Stimulated activated CD4-positive, alpha-beta T cell treated with anti-CD3 and anti-CD28 coated beads, Interleukin-1b, Interleukin-23, amount 100 ng/mL, for 1 hour (primary cell): ENCODE data around the gene KATNAL2.

Source experiments
- DNase-seq, 2 donors: peaks; one replicate each; pipeline ENCODE4 v3.0.0-alpha.2; 2020; ENCODE audit warnings: low read depth in 2 of 2

Gene KATNAL2

DNA sequence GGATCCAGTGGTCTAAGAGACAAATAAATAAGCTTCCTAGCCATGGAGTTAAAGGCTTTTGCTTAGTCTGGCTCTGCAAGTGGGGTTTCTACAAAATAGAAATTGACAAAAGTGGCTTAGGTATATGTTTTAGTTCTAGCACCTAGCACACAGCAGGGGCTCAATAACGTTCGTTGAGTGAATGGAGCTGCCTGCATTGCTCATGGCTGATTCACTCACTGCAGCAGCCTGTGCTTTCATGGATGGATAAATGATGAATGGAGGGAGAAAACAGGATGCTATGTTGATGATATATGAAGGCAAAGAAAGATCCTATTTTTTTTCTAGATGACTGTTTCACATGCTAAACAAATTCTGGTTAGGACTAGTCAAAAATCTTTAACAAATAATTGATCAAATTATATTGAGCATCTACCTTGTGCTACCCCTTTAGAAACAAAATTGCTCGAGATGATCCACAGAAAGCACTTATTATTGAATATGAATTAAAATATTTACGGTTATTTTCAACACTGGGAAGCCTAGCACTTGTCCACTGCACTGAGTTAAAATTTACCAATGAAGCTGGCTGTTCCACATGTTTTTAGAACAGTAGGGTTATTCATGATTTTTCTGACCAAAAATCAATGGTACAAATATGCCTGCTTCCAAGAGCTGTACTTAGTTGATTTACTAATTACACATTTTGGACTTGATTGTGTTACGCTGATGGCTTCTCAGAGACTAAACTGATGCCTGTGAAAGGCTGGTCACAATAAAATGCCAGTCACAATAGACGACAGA is 193.3 kb downstream of the KATNAL2 start:
- no peak for DNase-seq

DNA sequence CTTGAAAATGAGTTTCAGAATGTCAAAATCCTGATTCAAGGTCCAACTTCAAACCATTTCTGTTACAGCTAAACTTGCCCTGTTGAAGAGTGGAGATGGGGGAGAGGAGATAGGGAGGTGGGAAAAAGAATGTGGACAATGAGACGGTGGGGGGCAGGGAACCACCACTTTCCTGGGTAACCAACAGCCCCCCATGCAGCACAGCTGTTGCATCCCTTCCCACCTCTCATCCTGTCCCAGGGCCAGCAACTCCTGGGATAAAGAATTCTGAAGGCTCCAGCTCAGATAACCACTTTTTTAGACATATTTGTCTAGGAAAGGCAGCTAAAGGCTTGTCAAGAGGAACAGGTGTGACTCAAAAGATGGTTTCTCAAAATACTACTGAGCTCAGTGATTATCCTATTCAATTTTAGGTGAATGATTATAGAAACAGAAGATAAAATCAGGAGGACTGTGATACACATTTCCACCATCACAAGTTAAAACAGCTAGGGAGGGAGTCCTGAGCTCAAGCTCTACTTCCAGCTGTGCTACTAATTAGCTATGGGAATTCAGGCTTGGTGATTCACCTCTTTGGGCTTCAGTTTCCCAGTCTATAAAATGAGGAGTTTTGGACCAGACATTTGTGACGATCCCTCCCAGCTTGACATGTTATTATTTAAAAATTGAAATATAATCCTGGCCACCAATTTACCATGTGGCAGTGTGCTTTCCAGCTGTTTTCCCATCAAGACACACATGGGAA is 196.6 kb downstream of the KATNAL2 start:
- DNase-seq, result no peak

DNA sequence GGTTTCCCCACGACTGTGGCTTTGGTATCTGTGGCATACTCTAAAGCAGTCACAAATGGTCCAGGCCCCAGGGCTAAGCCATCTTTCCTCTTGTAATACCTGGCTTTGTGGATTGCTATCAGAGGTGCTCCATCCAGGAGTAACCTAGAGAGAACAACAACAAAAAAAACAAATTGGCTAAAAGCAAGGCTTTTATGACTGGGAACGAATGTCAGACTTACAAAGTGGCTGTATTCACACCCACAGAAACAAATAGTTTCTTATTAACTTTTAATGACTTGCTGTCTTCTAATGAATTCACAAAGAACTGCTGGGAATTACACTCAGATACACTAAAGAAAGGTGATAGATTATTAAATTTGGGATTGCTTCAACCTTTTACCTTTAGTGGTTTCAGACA is 197.8 kb downstream of the KATNAL2 start:
- no peak for DNase-seq

DNA sequence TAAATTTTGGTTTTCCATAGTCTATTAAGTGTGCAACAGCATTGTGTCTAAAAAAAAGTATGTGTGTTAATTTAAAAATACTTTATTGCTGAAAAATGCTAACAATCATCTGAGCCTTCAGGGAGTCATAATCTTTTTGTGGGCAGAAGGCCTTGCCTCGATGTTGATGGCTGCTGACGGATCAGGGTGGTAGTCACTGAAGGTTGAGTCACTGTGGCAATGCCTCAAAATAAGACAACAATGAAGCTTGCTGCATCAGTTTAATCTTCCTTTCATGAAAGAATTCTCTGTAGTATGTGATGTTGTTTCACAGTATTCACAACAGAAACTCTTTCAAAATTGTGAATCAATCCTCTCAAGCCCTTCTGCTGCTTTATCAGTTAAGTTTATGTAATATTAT is 201.6 kb downstream of the KATNAL2 start:
- DNase-seq, result no peak

DNA sequence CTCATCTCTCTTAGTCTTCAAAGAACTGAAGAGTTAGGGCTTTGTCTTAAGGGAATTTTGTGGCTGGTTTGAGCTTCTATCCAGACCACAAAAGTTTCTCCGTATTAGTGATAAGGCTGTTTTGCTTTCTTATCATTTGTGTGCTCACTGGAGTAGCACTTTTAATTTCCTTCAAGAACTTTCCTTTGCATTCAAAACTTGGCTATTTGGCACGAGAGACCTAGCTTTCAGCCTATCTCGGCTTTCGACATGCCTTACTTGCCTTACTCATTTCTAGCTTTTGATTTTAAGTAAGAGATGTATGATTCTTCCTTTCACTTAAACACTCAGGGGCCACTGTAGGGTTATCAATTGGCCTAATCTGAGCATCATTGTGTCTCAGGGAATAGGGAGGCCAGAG is 203.0 kb downstream of the KATNAL2 start:
- no peak for DNase-seq

DNA sequence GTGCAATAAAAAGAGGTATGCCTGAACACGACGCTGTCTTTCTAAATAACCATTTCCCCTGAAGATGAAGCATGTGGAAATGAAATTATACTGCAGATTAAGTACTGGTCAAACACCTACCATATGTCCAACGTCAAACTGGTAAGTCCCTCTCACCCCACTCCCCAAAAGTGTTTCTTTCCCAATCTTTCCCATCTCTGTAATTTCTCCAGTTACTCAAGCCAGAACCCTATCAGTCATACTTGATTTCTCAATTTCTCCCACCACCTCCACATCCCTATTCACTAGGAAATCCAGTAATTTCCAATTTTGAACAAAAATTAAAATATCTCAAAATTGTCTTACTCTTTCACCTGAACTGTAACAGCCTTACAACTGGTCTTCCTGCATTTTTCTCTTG is 203.7 kb downstream of the KATNAL2 start:
- no peak for DNase-seq

DNA sequence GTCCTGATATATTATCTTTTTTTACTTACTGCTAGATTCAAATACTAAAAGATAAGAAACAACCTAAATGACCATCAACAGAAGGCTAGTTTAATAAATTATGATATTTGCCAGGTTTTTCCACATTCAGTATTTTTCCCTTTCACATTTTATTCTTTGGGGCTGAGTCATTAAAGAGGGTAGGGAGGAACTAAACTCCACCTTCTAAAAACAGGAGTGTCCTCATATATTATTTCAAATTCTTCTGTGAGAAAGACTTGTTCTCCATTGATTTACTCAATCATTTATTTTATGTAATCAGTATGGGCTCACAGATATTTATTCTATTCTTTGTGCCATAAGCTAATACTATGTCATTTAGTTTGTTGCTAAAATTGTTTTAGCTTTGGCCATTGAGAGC is 223.9 kb downstream of the KATNAL2 start:
- no peak for DNase-seq

DNA sequence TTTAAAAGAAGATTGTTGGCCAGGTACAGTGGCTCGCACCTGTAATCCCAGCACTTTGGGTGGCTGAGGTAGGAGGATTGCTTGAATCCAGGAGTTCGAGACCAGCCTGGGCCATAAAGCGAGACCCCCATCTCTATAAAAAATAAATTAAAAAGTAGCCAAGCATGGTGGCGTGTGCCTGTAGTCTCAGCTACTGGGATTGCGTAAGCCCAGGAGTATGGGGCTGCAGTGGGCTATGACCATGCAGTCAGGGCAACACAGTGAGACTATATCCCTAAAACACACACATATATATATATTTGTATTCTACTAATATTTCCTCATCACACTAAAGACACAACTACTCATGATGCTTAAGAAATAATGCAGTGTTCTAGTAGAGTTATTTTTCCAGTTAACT is 225.8 kb downstream of the KATNAL2 start:
- no peak for DNase-seq

DNA sequence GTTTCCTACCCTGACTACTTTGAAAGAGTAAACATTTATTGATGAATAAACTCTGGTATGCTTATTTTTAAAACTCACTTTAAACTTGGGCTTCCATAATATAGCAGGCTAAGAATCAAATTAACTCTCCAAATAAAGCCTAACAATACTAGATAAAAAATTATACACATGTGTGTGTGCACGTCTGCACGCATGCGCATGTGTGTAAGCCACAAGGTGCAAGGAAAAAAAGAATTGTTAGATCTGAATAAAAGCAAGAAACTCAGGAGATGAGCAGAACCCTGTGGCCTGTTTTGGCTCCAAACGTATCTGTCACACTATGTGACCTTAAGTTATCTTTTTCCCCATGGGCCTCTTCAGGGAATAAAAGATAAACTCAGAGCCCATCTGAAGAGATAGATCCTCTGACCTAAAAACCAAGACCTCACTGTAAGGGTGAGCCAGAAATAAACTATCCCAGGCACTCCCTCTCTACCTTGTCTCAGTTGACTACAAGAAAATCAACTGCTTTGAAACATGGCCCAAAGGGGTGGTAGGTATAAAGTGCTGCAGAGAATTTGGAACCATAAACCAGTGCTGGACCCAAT is 226.6 kb downstream of the KATNAL2 start:
- no peak for DNase-seq

DNA sequence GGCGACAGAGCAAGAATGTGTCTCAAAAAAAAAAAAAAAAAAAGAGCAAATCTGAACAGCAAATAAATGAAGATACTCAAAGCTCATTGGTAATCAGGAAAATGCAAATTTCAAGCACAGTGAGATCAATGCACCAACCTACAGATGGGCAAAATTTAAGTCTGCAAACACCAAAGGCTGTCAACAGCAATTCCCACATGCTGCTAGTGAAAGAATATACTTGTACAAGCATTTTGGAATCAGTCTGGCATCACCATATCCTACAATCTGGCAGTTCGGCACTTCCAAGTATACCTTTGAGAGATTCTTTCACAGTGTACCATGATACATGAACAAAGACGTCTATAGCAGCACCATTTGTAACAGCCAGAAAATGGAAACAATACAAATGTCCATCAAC is 228.8 kb downstream of the KATNAL2 start:
- no peak for DNase-seq

DNA sequence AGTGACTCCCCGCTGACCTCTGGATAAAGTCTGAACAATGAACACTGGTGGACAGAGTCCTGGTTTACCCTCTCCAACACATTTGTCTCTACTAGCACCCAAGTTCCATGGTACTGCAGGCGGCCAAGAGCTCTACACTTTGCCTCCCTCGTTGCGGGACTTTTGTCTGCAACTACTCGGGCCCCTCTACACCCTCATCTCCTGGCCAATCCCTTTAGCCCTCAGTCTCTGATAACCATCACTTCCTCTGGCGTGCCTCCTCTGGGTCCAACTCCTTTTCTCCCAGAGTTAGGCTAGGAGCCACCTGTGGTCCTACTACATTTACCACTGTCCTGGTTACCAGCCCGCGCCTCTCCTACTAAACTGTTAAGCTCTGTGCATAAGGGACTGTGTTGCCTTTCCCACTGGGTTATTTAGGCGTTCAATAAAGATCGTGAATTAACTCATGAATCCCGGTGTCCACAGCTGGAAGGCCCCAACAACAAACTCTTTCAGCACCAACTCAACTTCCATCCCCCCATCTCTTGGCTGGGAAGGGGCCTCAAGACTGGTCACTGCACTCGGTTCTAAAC is 232.1 kb downstream of the KATNAL2 start:
- DNase-seq, result no peak

DNA sequence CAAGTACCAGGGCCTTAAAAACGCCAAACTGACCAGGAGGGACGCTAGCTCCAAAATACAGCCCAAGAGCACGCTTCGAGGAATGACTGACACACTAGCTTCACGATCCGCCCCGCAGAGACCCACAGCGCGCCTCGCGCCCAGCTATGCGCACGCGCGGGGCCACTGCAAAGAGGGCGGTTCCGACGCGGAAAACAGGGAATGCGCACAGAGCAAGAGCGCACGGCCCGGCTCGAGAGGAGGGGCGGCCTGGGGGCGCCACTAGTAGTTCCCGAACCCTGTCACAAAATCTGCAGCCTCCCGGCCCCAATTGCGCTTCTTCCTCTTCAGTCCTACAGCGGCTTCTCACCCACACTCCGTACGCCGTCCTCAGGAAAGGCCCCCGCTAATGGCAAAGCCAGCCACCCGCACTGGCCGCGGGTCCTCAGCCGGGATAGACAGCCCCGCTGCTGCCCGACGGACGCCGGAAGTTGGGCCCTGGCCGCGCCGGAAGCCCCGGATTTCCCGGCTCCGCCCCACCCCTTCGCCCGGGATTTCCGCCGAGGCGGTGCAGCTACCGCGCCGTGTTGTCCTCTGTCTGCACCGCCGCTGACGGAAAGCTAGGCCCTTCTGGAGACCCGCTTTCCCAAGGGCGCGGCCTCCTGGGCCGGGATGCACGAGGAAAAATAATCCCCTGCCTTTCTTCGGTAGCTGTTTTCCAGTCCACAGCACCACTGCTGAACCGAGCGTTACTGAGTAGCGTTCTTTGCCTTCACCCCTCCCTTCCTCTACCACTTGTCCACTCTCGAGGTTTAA is 232.8 kb downstream of the KATNAL2 start, which contains the start of gene HDHD2:
HDHD2 (minus strand) TSS at position 472 of the 795 bp plus-strand sequence. CDS start 14,061 bp downstream, outside the sequence.
- DNase-seq, result peak; percentile 36 to 74

DNA sequence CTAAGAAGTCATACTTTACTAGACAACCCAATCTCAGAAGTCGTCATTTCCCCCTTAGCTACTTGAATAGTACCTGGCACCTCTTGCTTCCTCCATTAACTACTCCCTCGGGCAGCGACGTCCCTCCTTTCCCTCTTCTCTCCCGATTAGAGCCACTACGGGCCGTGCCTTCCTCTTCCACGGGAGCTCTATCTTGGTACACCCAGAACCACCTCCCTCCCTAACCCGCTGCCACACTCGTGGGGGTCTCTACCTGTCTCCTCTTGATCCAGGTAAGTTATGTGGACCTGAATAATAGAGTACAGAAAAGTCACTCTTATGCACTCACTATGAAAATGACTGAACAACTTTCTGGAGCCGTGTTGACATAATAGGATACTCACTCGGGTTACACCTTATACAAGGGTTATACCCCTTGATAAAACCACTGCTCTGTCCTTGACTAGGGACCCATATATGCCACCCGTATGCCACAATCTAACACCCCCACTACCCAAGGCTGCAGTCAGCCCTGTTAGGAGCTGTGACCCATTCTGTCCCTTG is 233.5 kb downstream of the KATNAL2 start:
- no peak for DNase-seq

DNA sequence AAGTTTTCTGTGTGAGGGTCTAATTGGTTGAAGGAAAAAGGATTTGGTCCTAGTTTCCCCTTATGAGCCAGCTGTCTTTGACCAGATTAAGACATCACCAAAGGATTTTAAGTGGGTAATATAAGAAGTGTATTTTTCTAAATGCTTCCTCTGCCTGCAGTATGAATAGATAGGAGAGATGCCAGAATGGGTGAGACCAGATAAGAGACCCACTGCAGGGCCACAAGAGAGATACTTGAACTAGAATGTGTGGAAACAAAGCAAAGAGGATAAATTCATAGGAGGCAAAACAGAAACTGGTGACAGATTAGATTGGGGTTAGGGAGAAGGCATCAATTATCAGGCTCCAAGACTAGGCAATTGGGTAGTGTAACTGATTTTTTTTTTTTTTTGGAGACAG is 234.0 kb downstream of the KATNAL2 start:
- DNase-seq, result no peak
